ENCODE data around the gene ZNF624.

The ZNF624 gene

GRCh38 chr17:16652252-16652651 is 1.4 kb downstream of the ZNF624 start:
- no peak overlapping the region for H3K27ac Mint-ChIP-seq
- no peaks in the 10 kb centered on the region for H3K9me3 Mint-ChIP-seq
- peaks cover 5% of the 10 kb centered on the region for H3K36me3 Mint-ChIP-seq
- DNase-seq (ENCODE audit: low spot score in 2 of 2) (no peak), ATAC-seq (ENCODE audit: low read depth) (no peak)
- peaks cover 12% of the 10 kb centered on the region for H3K4me1 Mint-ChIP-seq
- H3K4me3 Mint-ChIP-seq: no peak overlapping the region
- H3K27me3 Mint-ChIP-seq: no peaks in the 10 kb centered on the region

GRCh38 chr17:16649585-16649984 is 4.1 kb downstream of the ZNF624 start:
- DNase-seq (ENCODE audit: low spot score in 2 of 2): no peak
- no peaks in the 10 kb centered on the region for H3K9me3 Mint-ChIP-seq
- H3K36me3 Mint-ChIP-seq: peaks cover 12% of the 10 kb centered on the region
- no peak overlapping the region for H3K4me3 Mint-ChIP-seq
- no peaks in the 10 kb centered on the region for H3K27me3 Mint-ChIP-seq
- H3K4me1 Mint-ChIP-seq: peaks cover 12% of the 10 kb centered on the region
- H3K27ac Mint-ChIP-seq: no peak overlapping the region
- ATAC-seq (ENCODE audit: low read depth): no peak

DNA sequence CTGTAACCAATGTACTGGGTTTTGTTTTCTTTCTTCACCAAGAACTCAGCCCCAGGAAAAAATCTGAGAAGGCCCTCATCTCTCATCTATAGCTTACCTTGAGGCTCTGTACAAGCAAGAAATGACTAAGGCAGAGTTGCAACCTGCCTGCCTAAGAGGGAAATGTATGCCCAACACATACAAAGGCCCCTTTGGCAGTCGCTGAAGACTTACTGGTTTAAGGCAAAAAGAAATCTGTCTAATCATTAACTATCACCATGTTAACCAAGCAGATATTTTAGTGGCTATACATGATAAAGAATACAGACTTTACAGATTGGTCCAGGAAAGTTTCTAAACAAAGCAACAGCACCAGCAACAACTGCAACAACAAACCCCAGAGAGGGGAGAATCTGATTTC is 14.2 kb downstream of the ZNF624 start:
- peaks cover 3% of the 10 kb centered on the region for H3K4me1 Mint-ChIP-seq
- no peak overlapping the region for H3K4me3 Mint-ChIP-seq
- H3K36me3 Mint-ChIP-seq: peaks cover 54% of the 10 kb centered on the region
- H3K27me3 Mint-ChIP-seq: no peaks in the 10 kb centered on the region
- no peak for ATAC-seq (ENCODE audit: low read depth)
- H3K9me3 Mint-ChIP-seq: peaks cover 2% of the 10 kb centered on the region
- H3K27ac Mint-ChIP-seq: no peak overlapping the region
- no peak for DNase-seq (ENCODE audit: low spot score in 2 of 2)

GRCh38 chr17:16623282-16623681 is 30.4 kb downstream of the ZNF624 start:
- Mint-ChIP-seq H3K27me3 (no peaks in the 10 kb centered on the region), H3K9me3 (peaks cover 25% of the 10 kb centered on the region), H3K36me3 (peaks cover 46% of the 10 kb centered on the region), H3K4me3 (no peak overlapping the region), H3K27ac (no peak overlapping the region), H3K4me1 (no peaks in the 10 kb centered on the region)
- no peak for DNase-seq (ENCODE audit: low spot score in 2 of 2)
- no peak for ATAC-seq (ENCODE audit: low read depth)

- ATAC-seq (ENCODE audit: low read depth) (no peak), DNase-seq (ENCODE audit: low spot score in 2 of 2) (no peak)
- Mint-ChIP-seq H3K9me3 (peaks cover 23% of the 10 kb centered on the region), H3K36me3 (peaks cover 40% of the 10 kb centered on the region), H3K4me1 (no peaks in the 10 kb centered on the region), H3K27ac (no peak overlapping the region), H3K4me3 (no peak overlapping the region), H3K27me3 (no peaks in the 10 kb centered on the region)
Measured at GRCh38 chr17:16622540-16623277, 30.9 kb downstream of the ZNF624 start.

GRCh38 chr17:16617481-16618060 is 36.1 kb downstream of the ZNF624 start:
- H3K36me3 Mint-ChIP-seq: peaks cover 12% of the 10 kb centered on the region
- H3K9me3 Mint-ChIP-seq: peaks cover 20% of the 10 kb centered on the region
- no peak overlapping the region for H3K4me3 Mint-ChIP-seq
- H3K27me3 Mint-ChIP-seq: no peaks in the 10 kb centered on the region
- ATAC-seq (ENCODE audit: low read depth): no peak
- DNase-seq (ENCODE audit: low spot score in 2 of 2): no peak
- H3K27ac Mint-ChIP-seq: no peak overlapping the region
- H3K4me1 Mint-ChIP-seq: no peaks in the 10 kb centered on the region

- Mint-ChIP-seq H3K27ac (no peak overlapping the region), H3K4me3 (no peak overlapping the region), H3K4me1 (no peaks in the 10 kb centered on the region), H3K9me3 (peaks cover 6% of the 10 kb centered on the region), H3K36me3 (peaks cover 4% of the 10 kb centered on the region), H3K27me3 (peaks cover 10% of the 10 kb centered on the region)
- DNase-seq (ENCODE audit: low spot score in 2 of 2) (no peak), ATAC-seq (ENCODE audit: low read depth) (no peak)
Measured at GRCh38 chr17:16599537-16599936, 54.1 kb downstream of the ZNF624 start.

DNA sequence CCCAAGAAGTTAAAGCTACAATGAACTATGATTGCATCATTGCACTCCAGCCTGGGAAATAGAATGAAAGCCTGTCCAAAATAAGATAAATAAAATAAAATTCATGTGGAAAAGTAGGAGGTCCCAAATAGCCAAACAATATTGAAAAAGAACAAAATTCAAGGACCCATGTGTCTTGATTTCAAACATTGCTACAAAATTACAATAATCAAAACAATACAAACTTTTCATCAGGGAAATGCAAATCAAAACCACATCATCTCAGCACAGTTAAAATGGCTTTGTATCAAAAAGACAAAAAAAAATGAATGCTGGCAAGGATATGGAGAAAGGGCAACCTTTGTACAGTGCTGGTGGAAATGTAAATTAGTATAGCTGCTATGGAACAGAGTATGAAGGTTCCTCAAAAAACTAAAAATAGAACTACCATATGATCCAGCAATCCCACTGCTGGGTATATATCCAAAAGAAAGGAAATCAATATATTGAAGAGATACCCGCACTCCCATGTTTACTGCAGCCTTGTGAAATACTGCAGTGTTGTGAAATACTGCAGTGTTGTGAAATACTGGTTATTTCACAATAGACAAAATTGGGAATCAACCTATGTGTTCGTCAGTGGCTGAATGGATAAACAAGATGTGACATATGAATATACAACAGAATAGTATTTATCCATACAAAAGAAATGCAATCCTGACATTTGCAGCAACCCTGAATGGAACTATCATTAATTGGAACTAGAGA is 60.1 kb downstream of the ZNF624 start:
- Mint-ChIP-seq H3K9me3 (no peaks in the 10 kb centered on the region), H3K36me3 (no peaks in the 10 kb centered on the region), H3K27me3 (peaks cover 6% of the 10 kb centered on the region), H3K4me1 (no peaks in the 10 kb centered on the region), H3K27ac (no peak overlapping the region), H3K4me3 (no peak overlapping the region)
- DNase-seq (ENCODE audit: low spot score in 2 of 2) (no peak), ATAC-seq (ENCODE audit: low read depth) (no peak)

- Mint-ChIP-seq H3K27me3 (peaks cover 16% of the 10 kb centered on the region), H3K27ac (no peak overlapping the region), H3K36me3 (no peaks in the 10 kb centered on the region), H3K4me1 (peaks cover 1% of the 10 kb centered on the region), H3K4me3 (peak overlapping the region; percentile 73), H3K9me3 (no peaks in the 10 kb centered on the region)
- DNase-seq (ENCODE audit: low spot score in 2 of 2) (peak; percentile 93 to 97), ATAC-seq (ENCODE audit: low read depth) (peak; percentile 83)
Measured at GRCh38 chr17:16589097-16589969, 64.3 kb downstream of the ZNF624 start.

- ATAC-seq (ENCODE audit: low read depth): no peak
- no peaks in the 10 kb centered on the region for H3K9me3 Mint-ChIP-seq
- no peak for DNase-seq (ENCODE audit: low spot score in 2 of 2)
- H3K27ac Mint-ChIP-seq: no peak overlapping the region
- no peaks in the 10 kb centered on the region for H3K36me3 Mint-ChIP-seq
- H3K27me3 Mint-ChIP-seq: peaks cover 26% of the 10 kb centered on the region
- peaks cover 5% of the 10 kb centered on the region for H3K4me1 Mint-ChIP-seq
- no peak overlapping the region for H3K4me3 Mint-ChIP-seq
Measured at GRCh38 chr17:16585796-16586195, 67.9 kb downstream of the ZNF624 start.

- DNase-seq (ENCODE audit: low spot score in 2 of 2) (peak; percentile 64 to 68), ATAC-seq (ENCODE audit: low read depth) (peak; percentile 88)
- Mint-ChIP-seq H3K4me1 (peaks cover 5% of the 10 kb centered on the region), H3K36me3 (no peaks in the 10 kb centered on the region), H3K4me3 (peak overlapping the region; percentile 60), H3K27me3 (peaks cover 32% of the 10 kb centered on the region), H3K9me3 (no peaks in the 10 kb centered on the region), H3K27ac (no peak overlapping the region)
Measured at GRCh38 chr17:16584273-16584995, 69.2 kb downstream of the ZNF624 start.

- ATAC-seq (ENCODE audit: low read depth) (no peak), DNase-seq (ENCODE audit: low spot score in 2 of 2) (no peak)
- H3K27ac Mint-ChIP-seq: no peak overlapping the region
- H3K4me1 Mint-ChIP-seq: peaks cover 5% of the 10 kb centered on the region
- H3K9me3 Mint-ChIP-seq: no peaks in the 10 kb centered on the region
- no peaks in the 10 kb centered on the region for H3K36me3 Mint-ChIP-seq
- peak overlapping the region; percentile 60 for H3K4me3 Mint-ChIP-seq
- peaks cover 34% of the 10 kb centered on the region for H3K27me3 Mint-ChIP-seq
Measured at GRCh38 chr17:16583781-16584180, 69.9 kb downstream of the ZNF624 start.

DNA sequence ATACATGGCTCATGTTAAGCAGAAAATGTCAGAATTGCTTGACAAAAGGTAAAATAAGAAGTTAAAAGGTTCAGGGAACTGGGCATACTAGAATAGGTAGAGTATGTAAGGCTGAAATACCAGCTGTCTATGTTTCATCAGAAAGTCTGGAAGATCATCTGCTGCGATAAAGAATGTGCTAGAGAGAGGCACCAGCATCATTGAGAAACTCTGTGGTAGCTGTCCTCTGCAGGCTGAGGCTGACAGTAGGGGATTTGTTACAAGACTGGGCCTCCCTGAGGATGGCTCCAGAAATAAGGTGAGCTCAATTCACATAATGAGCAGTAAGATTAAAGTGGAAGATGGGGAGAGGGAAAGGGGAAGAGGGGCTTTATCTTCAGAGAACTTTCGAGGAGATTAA is 80.2 kb downstream of the ZNF624 start:
- DNase-seq (ENCODE audit: low spot score in 2 of 2): no peak
- Mint-ChIP-seq H3K9me3 (peaks cover 1% of the 10 kb centered on the region), H3K4me3 (no peak overlapping the region), H3K4me1 (peaks cover 2% of the 10 kb centered on the region), H3K27me3 (peaks cover 11% of the 10 kb centered on the region), H3K27ac (no peak overlapping the region), H3K36me3 (no peaks in the 10 kb centered on the region)
- ATAC-seq (ENCODE audit: low read depth): no peak

All from memory B cell (primary cell).